Coronary artery (tissue), 2 donors: Measurements from ENCODE around the gene BANF1.

ENCODE experiments used
- DNase-seq: peaks from one replicate; pipeline ENCODE4 v3.0.0-alpha.2; 2017; ENCODE audit warnings: low spot score
- H3K27ac ChIP-seq, 2 donors: fragments of 200-600 bp; sonication (generic); one replicate each; pipeline ENCODE4 v1.5.1; 2016 to 2019
- H3K4me3 ChIP-seq: fragments of 200-600 bp; sonication (generic); 2 replicates; pipeline ENCODE4 v1.5.1; 2016; ENCODE audit warnings: mild to moderate bottlenecking, moderate library complexity
- TF ChIP-seq, protein P1 (sequence below): fragments of 200-600 bp; sonication (generic); IDR thresholded peaks from one replicate; pipeline ENCODE4 v1.5.1; 2019; ENCODE audit warnings: antibody characterized with exemption

BANF1 gene

DNA sequence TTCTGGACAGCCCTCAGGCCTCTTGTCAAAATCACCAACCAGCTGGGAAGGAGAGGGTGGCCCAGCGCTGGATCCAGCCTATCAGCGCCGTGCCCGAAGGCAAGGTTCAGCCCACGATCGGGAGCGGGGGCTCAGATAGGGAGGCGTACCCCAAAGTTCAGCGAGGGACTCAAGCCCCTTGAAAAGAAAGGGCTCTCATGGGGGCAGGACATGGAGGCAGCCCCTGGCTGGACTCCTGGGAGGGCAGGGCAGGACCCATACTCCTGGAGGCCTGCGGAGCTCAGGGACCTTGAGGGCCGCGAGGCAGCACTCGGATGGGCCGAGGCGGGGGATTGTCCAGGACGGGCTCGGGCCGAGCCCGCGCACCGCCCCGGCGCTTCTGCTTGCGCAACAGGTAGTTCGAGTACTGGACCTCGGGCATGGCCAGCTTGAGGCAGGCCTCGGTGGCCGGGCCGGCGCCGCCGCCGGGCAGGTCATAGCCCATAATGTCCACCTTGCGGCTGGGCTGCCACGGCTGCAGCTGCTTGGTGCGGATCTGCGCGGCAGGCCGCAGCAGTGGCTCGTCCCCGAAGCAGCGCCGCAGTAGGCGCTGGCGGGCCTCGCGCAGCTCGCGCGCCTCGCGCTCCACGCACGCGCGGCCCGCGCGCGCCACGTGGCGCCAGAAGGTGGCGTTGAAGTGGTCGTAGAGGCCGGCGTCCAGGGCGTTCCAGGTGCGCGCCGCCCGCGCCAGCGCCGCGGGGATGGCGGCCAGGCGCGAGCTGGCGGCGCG lies 40.1 kb downstream of the BANF1 start:
- no peak overlapping the region for H3K27ac ChIP-seq
- H3K4me3 ChIP-seq = no peak overlapping the region
- TF ChIP-seq, protein P1, sequence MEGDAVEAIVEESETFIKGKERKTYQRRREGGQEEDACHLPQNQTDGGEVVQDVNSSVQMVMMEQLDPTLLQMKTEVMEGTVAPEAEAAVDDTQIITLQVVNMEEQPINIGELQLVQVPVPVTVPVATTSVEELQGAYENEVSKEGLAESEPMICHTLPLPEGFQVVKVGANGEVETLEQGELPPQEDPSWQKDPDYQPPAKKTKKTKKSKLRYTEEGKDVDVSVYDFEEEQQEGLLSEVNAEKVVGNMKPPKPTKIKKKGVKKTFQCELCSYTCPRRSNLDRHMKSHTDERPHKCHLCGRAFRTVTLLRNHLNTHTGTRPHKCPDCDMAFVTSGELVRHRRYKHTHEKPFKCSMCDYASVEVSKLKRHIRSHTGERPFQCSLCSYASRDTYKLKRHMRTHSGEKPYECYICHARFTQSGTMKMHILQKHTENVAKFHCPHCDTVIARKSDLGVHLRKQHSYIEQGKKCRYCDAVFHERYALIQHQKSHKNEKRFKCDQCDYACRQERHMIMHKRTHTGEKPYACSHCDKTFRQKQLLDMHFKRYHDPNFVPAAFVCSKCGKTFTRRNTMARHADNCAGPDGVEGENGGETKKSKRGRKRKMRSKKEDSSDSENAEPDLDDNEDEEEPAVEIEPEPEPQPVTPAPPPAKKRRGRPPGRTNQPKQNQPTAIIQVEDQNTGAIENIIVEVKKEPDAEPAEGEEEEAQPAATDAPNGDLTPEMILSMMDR = no peak
- no peak for DNase-seq

DNA sequence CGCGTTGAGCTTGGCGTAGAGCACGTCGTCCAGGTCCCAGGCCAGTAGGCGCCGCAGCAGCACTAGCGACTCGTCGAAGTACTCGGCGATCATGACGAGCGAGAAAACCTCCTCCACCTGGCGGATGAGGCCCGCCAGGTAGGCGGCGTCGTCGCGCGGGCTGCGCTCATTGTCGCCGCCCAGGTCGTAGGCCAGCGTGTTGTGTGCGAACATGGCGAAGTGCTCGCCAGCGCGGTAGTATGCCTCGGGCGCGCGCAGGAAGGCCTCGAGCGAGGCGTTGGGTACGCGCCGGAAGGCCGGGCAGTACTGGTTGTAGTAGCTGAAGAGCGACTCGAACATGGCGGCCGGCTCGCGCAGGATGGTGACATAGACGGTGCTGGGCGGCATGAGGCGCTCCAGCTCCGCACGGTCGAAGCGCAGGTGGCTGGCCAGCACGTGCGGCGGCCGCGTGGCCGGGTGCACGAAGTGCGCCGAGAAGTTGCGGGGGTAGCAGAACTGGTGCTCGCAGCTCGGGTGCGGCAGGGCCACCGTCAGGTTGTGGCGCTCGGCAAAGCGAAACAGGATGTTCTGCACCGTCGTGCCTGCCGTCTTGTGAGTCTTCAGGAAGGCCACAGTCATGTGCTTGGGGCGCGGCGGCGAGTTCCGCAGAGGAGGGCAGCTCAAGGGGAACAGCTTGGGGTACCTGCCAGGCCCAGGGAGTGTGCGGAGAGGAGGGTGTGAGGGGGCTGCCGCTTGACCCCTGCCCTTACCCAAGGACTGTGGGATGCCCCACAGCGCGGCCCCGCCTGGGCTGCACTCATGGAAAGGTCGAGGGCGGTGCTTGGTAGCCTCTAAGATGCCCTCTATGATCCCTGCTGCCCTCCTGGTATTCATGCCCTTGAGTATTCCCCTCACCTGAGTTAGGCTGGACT lies 40.9 kb downstream of the BANF1 start:
- TF ChIP-seq, protein P1 = no peak
- Histone ChIP-seq H3K27ac (no peak overlapping the region), H3K4me3 (no peak overlapping the region)
- no peak for DNase-seq

DNA sequence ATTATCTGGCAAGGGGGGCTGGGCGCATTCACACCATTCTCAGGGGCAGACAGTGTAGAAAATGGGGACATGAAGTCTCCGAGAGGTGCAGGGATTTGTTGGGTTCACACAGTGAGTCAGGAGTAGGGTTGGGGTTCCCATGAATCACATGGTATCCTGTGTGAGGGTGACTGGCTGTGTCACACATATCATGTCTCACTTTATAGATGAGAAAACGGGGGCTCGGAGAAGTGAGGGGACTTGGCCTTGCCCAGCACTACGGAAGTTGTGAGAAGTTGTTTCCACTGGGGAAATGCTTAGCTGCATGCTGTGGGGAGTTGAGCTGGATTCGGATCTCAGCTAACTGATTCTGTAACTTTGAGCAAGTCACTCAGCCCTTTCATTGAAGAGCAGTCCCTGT lies 42.5 kb downstream of the BANF1 start:
- TF ChIP-seq, protein P1 = no peak
- DNase-seq = no peak
- H3K27ac ChIP-seq = no peak overlapping the region
- peak overlapping the region; percentile 6 for H3K4me3 ChIP-seq

DNA sequence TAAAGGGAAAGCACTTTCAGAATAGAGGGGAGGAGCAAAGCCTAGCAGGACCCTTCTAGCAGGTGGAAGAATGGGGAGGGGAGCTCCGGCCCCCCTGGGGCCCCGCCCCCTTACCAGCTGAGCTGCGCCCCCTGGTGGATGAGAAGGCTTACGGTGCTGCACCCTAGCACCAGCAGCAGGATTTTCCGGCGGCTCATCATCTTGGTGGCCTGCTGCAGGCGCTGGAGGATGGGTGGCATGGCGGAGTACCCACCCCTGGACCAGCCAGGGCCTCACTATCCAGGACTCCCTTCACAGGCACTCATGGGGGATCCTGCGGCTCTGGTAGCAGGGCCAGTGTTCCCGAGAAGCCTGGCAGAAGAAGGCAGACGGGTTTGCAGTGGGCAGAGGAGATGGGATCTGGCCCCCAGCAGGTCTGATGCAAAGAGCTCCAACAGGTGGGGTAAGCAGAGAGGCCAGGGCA lies 42.9 kb downstream of the BANF1 start:
- DNase-seq = no peak
- H3K4me3 ChIP-seq = peak overlapping the region; percentile 6
- no peak overlapping the region for H3K27ac ChIP-seq
- TF ChIP-seq, protein P1 = peak; percentile 91

DNA sequence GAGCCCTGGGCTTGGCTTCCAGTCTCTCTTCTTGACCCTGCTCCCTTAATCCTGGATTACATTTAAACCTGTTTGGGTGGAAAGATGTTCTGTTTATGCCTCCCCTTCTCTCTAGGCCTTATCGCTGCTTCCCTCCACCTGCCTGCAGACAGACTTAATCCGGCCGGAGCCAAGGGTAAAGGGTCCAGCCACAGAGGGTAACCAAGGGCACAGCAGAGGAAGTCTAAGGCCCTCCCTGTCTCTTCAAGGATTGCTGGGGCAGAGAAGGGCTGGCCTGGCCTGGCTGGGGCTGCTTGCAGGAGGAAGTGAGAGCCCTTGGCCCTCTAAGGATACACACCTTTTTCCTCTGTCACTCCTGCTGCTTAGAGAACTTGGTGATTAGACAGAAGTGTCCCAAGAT lies 44.6 kb downstream of the BANF1 start:
- TF ChIP-seq, protein P1 = no peak
- no peak for DNase-seq
- no peak overlapping the region for H3K4me3 ChIP-seq
- no peak overlapping the region for H3K27ac ChIP-seq

DNA sequence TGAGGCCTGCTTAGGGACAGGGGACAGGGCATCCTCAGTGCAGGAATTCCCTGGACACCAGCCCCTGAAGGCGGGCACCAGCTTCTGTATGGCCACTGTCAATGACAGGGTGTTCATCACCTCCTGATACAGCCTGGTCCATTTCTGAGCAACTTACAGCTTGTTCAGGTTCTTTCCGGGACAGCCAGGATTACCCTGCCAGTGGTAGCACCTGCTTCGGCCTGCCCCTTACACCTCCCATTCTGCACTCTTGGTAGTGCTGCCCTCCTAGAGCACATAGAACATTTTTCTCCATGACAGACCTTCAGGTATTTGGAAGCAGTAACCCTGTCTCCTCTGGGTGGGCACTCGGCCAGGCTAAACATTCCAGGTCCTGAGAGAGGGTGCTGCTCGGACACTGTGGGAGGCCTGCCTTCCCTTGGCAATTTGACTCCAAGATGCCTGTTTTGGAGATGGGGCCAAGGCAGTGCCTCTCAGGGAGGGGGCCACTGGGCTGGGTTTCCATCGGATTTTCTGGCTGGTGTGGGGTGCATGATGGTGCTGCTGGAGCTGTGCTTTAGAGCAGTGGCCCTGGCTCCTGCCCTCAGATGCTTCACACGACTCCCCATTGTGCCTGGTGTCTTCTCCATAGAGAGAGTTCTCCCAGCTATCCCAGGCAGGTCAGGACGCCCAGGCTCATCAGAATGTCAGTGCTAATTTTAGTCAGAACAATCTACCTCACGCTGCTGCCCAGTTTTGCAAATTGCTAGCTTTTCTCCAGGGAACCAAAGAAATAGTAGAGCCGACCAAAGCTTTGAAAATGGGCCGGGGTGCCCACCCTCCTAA lies 45.5 kb downstream of the BANF1 start:
- Histone ChIP-seq H3K4me3 (no peak overlapping the region), H3K27ac (no peak overlapping the region)
- TF ChIP-seq, protein P1 = no peak
- DNase-seq = no peak
